SK-N-SH (cell line): ENCODE data around the gene CAPG. TPM values are rescaled to one million over a fixed set of nuclear protein-coding genes. Genes with fewer than 3 reads are reported as not detected.

Source experiments
- CTCF ChIA-PET: fragments of 300-600, 350-600 bp; formaldehyde crosslinking; extraction: SDS; loops from one replicate; lab custom pipeline; 2021; lab: Yijun Ruan, JAX
- POLR2A ChIA-PET: fragments of 350-600 bp; sonication (Branson Sonifier 250); formaldehyde crosslinking; extraction: SDS; loops from one replicate; lab custom pipeline; 2020; ENCODE audit warnings: antibody characterized with exemption, inconsistent platforms; lab: Yijun Ruan, JAX
- DNase-seq: peaks from one replicate; pipeline ENCODE4 v3.0.0; 2012
- H2AFZ ChIP-seq: fragments of 200-600 bp; sonication (generic); 2 replicates; pipeline ENCODE4 v1.8.1; 2016; ENCODE audit warnings: antibody characterized with exemption, mild to moderate bottlenecking, low read depth
- H3F3A ChIP-seq: fragments of 200-600 bp; sonication (generic); replicated peaks from 2 replicates; pipeline ENCODE3; 2016; ENCODE audit warnings: antibody characterized with exemption, mild to moderate bottlenecking; ENCODE audit not compliant: insufficient read depth
- H3K27ac ChIP-seq, 2 experiments: fragments of 200-500 bp in 1 of 2; fragments of 200-600 bp in 1 of 2; sonication (Bioruptor generic) in 1 of 2; sonication (generic), shearing (Covaris generic) in 1 of 2; 2 replicates each; pipeline versions ENCODE4 v1.5.1 to v1.6.1; 2014 to 2016; ENCODE audit warnings: low read depth in 2 of 2, inconsistent platforms in 1 of 2, low read length in 1 of 2, mild to moderate bottlenecking in 1 of 2, mixed read lengths in 1 of 2
- H3K27me3 ChIP-seq: fragments of 200-600 bp; sonication (generic), shearing (Covaris generic); 2 replicates; pipeline ENCODE4 v1.6.1; 2016; ENCODE audit warnings: mixed run types; ENCODE audit not compliant: insufficient read depth
- H3K36me3 ChIP-seq, 2 experiments: fragments of 200-500 bp in 1 of 2; fragments of 200-600 bp in 1 of 2; sonication (Bioruptor generic) in 1 of 2; sonication (generic) in 1 of 2; replicated peaks in 1 of 2; 2 replicates each; pipeline versions ENCODE3 to v1.5.1; 2014 to 2016; ENCODE audit warnings: low read length in 1 of 2, mild to moderate bottlenecking in 1 of 2; ENCODE audit not compliant: insufficient read depth in 2 of 2, control insufficient read depth in 1 of 2
- H3K4me1 ChIP-seq, 2 experiments: fragments of 200-500 bp in 1 of 2; fragments of 200-600 bp in 1 of 2; sonication (Bioruptor generic) in 1 of 2; sonication (generic), shearing (Covaris generic) in 1 of 2; 2 replicates each; pipeline versions ENCODE4 v1.5.1 to v1.6.1; 2014 to 2016; ENCODE audit warnings: low read depth in 1 of 2, low read length in 1 of 2, mixed run types in 1 of 2; ENCODE audit not compliant: insufficient read depth in 2 of 2, control insufficient read depth in 1 of 2
- H3K4me2 ChIP-seq: fragments of 200-600 bp; sonication (generic), shearing (Covaris generic); 2 replicates; pipeline ENCODE4 v1.6.1; 2017; ENCODE audit warnings: mixed run types
- H3K4me3 ChIP-seq, 2 experiments: fragments of 200-500 bp in 1 of 2; fragments of 200-600 bp in 1 of 2; sonication (Bioruptor generic) in 1 of 2; sonication (generic), shearing (Covaris generic) in 1 of 2; 2 replicates each; pipeline versions ENCODE4 v1.5.1 to v1.8.1; 2014 to 2016; ENCODE audit warnings: low read depth in 2 of 2, inconsistent platforms in 1 of 2, low read length in 1 of 2, mild to moderate bottlenecking in 1 of 2, mixed read lengths in 1 of 2, moderate library complexity in 1 of 2
- H3K79me2 ChIP-seq: fragments of 200-600 bp; sonication (generic); 2 replicates; pipeline ENCODE4 v1.8.1; 2017; ENCODE audit warnings: mild to moderate bottlenecking; ENCODE audit not compliant: insufficient read depth
- H3K9ac ChIP-seq: fragments of 200-600 bp; sonication (generic); 2 replicates; pipeline ENCODE4 v1.6.1; 2017; ENCODE audit warnings: mixed run types
- H3K9me2 ChIP-seq: fragments of 200-600 bp; sonication (generic); 2 replicates; pipeline ENCODE4 v1.6.1; 2017; ENCODE audit warnings: mixed run types
- H3K9me3 ChIP-seq: fragments of 200-600 bp; sonication (generic); 2 replicates; pipeline ENCODE4 v1.6.1; 2017; ENCODE audit warnings: mixed run types, mild to moderate bottlenecking, moderate library complexity
- H4K20me1 ChIP-seq: fragments of 200-600 bp; sonication (generic); 2 replicates; pipeline ENCODE4 v1.6.1; 2017; ENCODE audit warnings: mild to moderate bottlenecking, mixed run types; ENCODE audit not compliant: insufficient read depth
- EP300 ChIP-seq, 2 experiments: IDR thresholded peaks; 2 replicates each; pipeline versions ENCODE4 v1.4.0 to v1.6.1; 2012; ENCODE audit warnings: borderline replicate concordance in 1 of 2, low read depth in 1 of 2, low read length in 1 of 2
- FOXM1 ChIP-seq: IDR thresholded peaks from 2 replicates; pipeline ENCODE4 v1.4.0; 2012; ENCODE audit warnings: low read depth, mild to moderate bottlenecking
- MXI1 ChIP-seq: IDR thresholded peaks from 2 replicates; pipeline ENCODE4 v1.6.1; 2012; ENCODE audit warnings: mild to moderate bottlenecking, low read depth, low read length, improper control_type of control experiment
- NRF1 ChIP-seq: IDR thresholded peaks from 2 replicates; pipeline ENCODE4 v1.6.1; 2012; ENCODE audit warnings: low read depth, mild to moderate bottlenecking, low read length
- RAD21 ChIP-seq: IDR thresholded peaks from 2 replicates; pipeline ENCODE4 v1.6.1; 2012; ENCODE audit warnings: mild to moderate bottlenecking, low read length
- REST ChIP-seq: IDR thresholded peaks from 2 replicates; pipeline ENCODE4 v1.6.1; 2012; ENCODE audit warnings: mild to moderate bottlenecking, low read depth, low read length, moderate library complexity
- RXRA ChIP-seq: IDR thresholded peaks from 2 replicates; pipeline ENCODE4 v1.4.0; 2012; ENCODE audit warnings: low read depth, mild to moderate bottlenecking, borderline replicate concordance
- TAF1 ChIP-seq: IDR thresholded peaks from 2 replicates; pipeline ENCODE4 v1.6.1; 2012; ENCODE audit warnings: low read depth, mild to moderate bottlenecking, low read length, moderate library complexity, borderline replicate concordance
- TCF12 ChIP-seq: IDR thresholded peaks from 2 replicates; pipeline ENCODE4 v1.4.0; 2012
- TEAD4 ChIP-seq: IDR thresholded peaks from 2 replicates; pipeline ENCODE4 v1.4.0; 2012; ENCODE audit warnings: mild to moderate bottlenecking, borderline replicate concordance; ENCODE audit not compliant: insufficient read depth
- YY1 ChIP-seq: IDR thresholded peaks from 2 replicates; pipeline ENCODE4 v1.4.0; 2012; ENCODE audit warnings: low read depth, mild to moderate bottlenecking
- WGBS: methylation state at CpG from one replicate; pipeline ENCODE4 v1.1.6; 2017; ENCODE audit warnings: low lambda C conversion rate; 5-methylcytosine and 5-hydroxymethylcytosine counted together
- polyA plus RNA-seq, 3 experiments: library from polyadenylated mRNA; depleted of rRNA; stranded (reverse); fragments of >200 nt; gene quantifications; 2 replicates each; pipeline ENCODE4 v1.2.3, GENCODE V29; 2012
- TF ChIP-seq, protein P1 (sequence below): fragments of 200-600 bp; sonication (generic); IDR thresholded peaks from 2 replicates; pipeline ENCODE4 v1.6.1; 2017; ENCODE audit warnings: antibody characterized with exemption, mild to moderate bottlenecking, moderate library complexity
- TF ChIP-seq, protein P2 (sequence below): fragments of 150-350 bp; IDR thresholded peaks from 2 replicates; pipeline ENCODE4 v1.6.1; 2017; ENCODE audit warnings: antibody characterized with exemption, low read length, low read depth, borderline replicate concordance
- TF ChIP-seq, protein P3 (sequence below): IDR thresholded peaks from 2 replicates; pipeline ENCODE4 v1.4.0; 2012; ENCODE audit warnings: low read depth, borderline replicate concordance

Gene CAPG
- polyA plus RNA-seq, 1 of the 3 experiments (the other 2 are of a cell fraction) = 1.2 TPM

- 100% methylated on average over 2 of the region's 2 CpGs for WGBS
- Histone ChIP-seq H3K9me2 (no peaks in the 10 kb centered on the region), H3K79me2 (no peaks in the 10 kb centered on the region), H3K4me1 (no peaks in the 10 kb centered on the region), H3K4me3 (no peak overlapping the region), H3K9me3 (no peaks in the 10 kb centered on the region), H3F3A (no peaks in the 10 kb centered on the region), H2AFZ (no peak overlapping the region), H4K20me1 (no peaks in the 10 kb centered on the region), H3K9ac (no peak overlapping the region), H3K4me2 (no peak overlapping the region), H3K36me3 (peaks cover 6 to 11% of the 10 kb centered on the region in 2 experiments), H3K27ac (no peak overlapping the region), H3K27me3 (no peaks in the 10 kb centered on the region)
- DNase-seq = no peak
- POLR2A ChIA-PET = no interaction called here
- CTCF ChIA-PET = interaction anchor here (1.6 kb wide), 1 partner anchor 22 kb away, joined by 4 read pairs; no protein-coding TSS in a partner anchor
- TF ChIP-seq TEAD4 = no peak
- TF ChIP-seq, protein P1, sequence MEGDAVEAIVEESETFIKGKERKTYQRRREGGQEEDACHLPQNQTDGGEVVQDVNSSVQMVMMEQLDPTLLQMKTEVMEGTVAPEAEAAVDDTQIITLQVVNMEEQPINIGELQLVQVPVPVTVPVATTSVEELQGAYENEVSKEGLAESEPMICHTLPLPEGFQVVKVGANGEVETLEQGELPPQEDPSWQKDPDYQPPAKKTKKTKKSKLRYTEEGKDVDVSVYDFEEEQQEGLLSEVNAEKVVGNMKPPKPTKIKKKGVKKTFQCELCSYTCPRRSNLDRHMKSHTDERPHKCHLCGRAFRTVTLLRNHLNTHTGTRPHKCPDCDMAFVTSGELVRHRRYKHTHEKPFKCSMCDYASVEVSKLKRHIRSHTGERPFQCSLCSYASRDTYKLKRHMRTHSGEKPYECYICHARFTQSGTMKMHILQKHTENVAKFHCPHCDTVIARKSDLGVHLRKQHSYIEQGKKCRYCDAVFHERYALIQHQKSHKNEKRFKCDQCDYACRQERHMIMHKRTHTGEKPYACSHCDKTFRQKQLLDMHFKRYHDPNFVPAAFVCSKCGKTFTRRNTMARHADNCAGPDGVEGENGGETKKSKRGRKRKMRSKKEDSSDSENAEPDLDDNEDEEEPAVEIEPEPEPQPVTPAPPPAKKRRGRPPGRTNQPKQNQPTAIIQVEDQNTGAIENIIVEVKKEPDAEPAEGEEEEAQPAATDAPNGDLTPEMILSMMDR = no peak
- TF ChIP-seq TCF12 = no peak
- TF ChIP-seq, protein P2, sequence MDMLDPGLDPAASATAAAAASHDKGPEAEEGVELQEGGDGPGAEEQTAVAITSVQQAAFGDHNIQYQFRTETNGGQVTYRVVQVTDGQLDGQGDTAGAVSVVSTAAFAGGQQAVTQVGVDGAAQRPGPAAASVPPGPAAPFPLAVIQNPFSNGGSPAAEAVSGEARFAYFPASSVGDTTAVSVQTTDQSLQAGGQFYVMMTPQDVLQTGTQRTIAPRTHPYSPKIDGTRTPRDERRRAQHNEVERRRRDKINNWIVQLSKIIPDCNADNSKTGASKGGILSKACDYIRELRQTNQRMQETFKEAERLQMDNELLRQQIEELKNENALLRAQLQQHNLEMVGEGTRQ = no peak
- TF ChIP-seq MXI1 = no peak
- no peak for TF ChIP-seq RXRA
- TF ChIP-seq, protein P3, sequence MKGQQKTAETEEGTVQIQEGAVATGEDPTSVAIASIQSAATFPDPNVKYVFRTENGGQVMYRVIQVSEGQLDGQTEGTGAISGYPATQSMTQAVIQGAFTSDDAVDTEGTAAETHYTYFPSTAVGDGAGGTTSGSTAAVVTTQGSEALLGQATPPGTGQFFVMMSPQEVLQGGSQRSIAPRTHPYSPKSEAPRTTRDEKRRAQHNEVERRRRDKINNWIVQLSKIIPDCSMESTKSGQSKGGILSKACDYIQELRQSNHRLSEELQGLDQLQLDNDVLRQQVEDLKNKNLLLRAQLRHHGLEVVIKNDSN = no peak
- no peak for TF ChIP-seq EP300 (IDR thresholded peaks at IDR 0.05; ENCODE audit: borderline replicate concordance in 1 of 2, low read depth in 1 of 2, low read length in 1 of 2)
- no peak for TF ChIP-seq NRF1
- TF ChIP-seq TAF1 = no peak
- no peak for TF ChIP-seq RAD21
- TF ChIP-seq YY1 = no peak
- TF ChIP-seq REST = no peak
- no peak for TF ChIP-seq FOXM1
These were observed 22.4 kb downstream of the CAPG start for GRCh38 chr2:85387754-85388153.
